Measurements from ENCODE around the gene CYTH1. TPM values are rescaled to one million over a fixed set of nuclear protein-coding genes. Genes with fewer than 3 reads are reported as not detected.
A peak's percentile ranks its signal among the peaks of the same experiment; 100 is the strongest.
"Not testable (repeated sequence)": the region's sequence is repeated elsewhere in the genome, so short reads cannot be mapped to it uniquely, and the experiment has no call there.

CYTH1 gene
- total and polyA plus RNA-seq, 10 donors, result 66.9 to 169 (median 131) TPM

- Histone ChIP-seq H3K36me3 (no peaks in the 10 kb centered on the region), H3K27me3 (replicated peaks in 1 of 7) (no peaks in the 10 kb centered on the region), H3K9me3 (no peaks in the 10 kb centered on the region), H3K4me3 (peak overlapping the region; percentile 67 to 94 (median 83)), H3K27ac (peak overlapping the region; percentile 86 to 99 (median 98)), H3K4me1 (peaks cover 53 to 86% (median 69%) of the 10 kb centered on the region in 6 donors)
- DNase-seq, result peak; percentile 94
- 2 to 3% (median 2%) methylated on average over 43 to 68 of the region's 68 CpGs for WGBS, 5 donors
- intact Hi-C loops (cut with DNase I; ENCODE audit: low total_unique reads), result loop anchor here (5.0 kb wide), 1 partner anchor 34 kb away; no protein-coding TSS in a partner anchor
- TF ChIP-seq, protein P1, sequence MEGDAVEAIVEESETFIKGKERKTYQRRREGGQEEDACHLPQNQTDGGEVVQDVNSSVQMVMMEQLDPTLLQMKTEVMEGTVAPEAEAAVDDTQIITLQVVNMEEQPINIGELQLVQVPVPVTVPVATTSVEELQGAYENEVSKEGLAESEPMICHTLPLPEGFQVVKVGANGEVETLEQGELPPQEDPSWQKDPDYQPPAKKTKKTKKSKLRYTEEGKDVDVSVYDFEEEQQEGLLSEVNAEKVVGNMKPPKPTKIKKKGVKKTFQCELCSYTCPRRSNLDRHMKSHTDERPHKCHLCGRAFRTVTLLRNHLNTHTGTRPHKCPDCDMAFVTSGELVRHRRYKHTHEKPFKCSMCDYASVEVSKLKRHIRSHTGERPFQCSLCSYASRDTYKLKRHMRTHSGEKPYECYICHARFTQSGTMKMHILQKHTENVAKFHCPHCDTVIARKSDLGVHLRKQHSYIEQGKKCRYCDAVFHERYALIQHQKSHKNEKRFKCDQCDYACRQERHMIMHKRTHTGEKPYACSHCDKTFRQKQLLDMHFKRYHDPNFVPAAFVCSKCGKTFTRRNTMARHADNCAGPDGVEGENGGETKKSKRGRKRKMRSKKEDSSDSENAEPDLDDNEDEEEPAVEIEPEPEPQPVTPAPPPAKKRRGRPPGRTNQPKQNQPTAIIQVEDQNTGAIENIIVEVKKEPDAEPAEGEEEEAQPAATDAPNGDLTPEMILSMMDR (IDR thresholded peaks at IDR 0.05 in 8 of 11, conservative IDR thresholded peaks at IDR 0.05 in 3 of 11), result no peak
- peak; percentile 28 to 73 (median 72) for TF ChIP-seq POLR2AphosphoS5 (IDR thresholded peaks at IDR 0.05)
Observed at GRCh38 chr17:78781104-78781892, 775 bp downstream of the CYTH1 start.

DNA sequence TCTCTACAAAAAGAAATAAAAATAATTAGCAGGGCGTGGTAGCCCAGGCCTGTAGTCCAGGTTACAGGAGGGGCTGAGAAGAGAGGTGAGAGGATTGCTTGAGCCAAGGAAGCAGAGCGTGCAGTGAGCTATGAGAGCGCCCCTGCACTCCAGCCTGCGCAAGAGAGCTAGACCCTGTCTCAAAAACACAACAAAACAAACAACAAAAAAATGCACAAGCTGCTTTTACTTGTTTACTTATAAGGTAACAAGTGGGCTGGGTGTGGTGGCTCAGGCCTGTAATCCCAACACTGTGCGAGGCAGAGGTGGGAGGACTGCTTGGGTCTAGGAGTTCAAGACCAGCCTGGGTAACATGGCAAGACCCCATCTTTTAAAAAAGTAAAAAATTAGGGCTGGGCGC lies 1.7 kb downstream of the CYTH1 start:
- DNase-seq, result peak; percentile 74
- Histone ChIP-seq H3K9me3 (no peaks in the 10 kb centered on the region), H3K27me3 (replicated peaks in 1 of 7) (no peaks in the 10 kb centered on the region), H3K4me3 (peak overlapping the region in 7 of 8 donors; percentile 67 to 94 (median 82)), H3K27ac (peak overlapping the region; percentile 86 to 99 (median 98)), H3K36me3 (no peaks in the 10 kb centered on the region), H3K4me1 (peaks cover 59 to 90% (median 78%) of the 10 kb centered on the region in 6 donors)
- 57 to 75% (median 67%) methylated on average over 6 of the region's 6 CpGs for WGBS, 5 donors
- TF ChIP-seq POLR2AphosphoS5 (IDR thresholded peaks at IDR 0.05) (no peak), POLR2A (IDR thresholded peaks at IDR 0.05) (no peak)
- TF ChIP-seq, protein P1 (IDR thresholded peaks at IDR 0.05 in 8 of 11, conservative IDR thresholded peaks at IDR 0.05 in 3 of 11), result no peak
- intact Hi-C loops (cut with DNase I; ENCODE audit: low total_unique reads), result loop anchor here (5.0 kb wide), 1 partner anchor 33 kb away; no protein-coding TSS in a partner anchor

DNA sequence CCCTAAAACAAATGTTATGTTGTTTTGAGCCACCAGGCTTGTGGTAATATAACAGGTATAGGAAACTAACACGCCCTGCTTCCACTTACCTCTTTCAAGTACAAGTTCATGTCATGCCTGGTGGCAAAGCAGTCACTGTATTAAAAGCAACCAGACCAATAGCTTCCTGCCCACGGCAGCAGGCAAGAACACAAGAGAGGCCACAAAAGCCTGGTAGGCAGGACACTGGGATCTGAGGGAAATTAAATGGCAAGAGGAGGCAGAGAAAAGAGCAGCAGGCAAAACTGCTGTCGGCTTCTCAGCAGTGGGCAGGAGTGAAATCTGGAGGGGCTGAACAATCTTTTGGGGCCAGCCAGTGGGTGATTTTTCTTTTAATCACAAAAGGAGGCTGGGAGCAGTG lies 2.2 kb downstream of the CYTH1 start:
- Histone ChIP-seq H3K4me1 (peaks cover 64 to 90% (median 80%) of the 10 kb centered on the region in 6 donors), H3K4me3 (peak overlapping the region in 7 of 8 donors; percentile 67 to 94 (median 82)), H3K27ac (peak overlapping the region; percentile 86 to 99 (median 98)), H3K36me3 (no peaks in the 10 kb centered on the region), H3K9me3 (no peaks in the 10 kb centered on the region), H3K27me3 (replicated peaks in 1 of 7) (no peaks in the 10 kb centered on the region)
- peak; percentile 78 for DNase-seq
- intact Hi-C loops (cut with DNase I; ENCODE audit: low total_unique reads), result loop anchor here (5.0 kb wide), 1 partner anchor 33 kb away; no protein-coding TSS in a partner anchor
- WGBS, 5 donors, result 21 to 33% (median 27%) methylated on average over 3 of the region's 3 CpGs
- peak in 2 of 3 donors; percentile 55 to 98 for TF ChIP-seq POLR2AphosphoS5 (IDR thresholded peaks at IDR 0.05)
- TF ChIP-seq POLR2A (IDR thresholded peaks at IDR 0.05), result peak in 2 of 3 donors; percentile 63 to 86
- TF ChIP-seq, protein P1 (IDR thresholded peaks at IDR 0.05 in 8 of 11, conservative IDR thresholded peaks at IDR 0.05 in 3 of 11), result peak in 6 of 11 experiments; percentile 5 to 45 (median 28)

GRCh38 chr17:78779286-78779651 lies 2.8 kb downstream of the CYTH1 start:
- H3K9me3 ChIP-seq; DNase-seq; H3K36me3 ChIP-seq; H3K27me3 ChIP-seq (replicated peaks in 1 of 7); intact Hi-C loops (cut with DNase I; ENCODE audit: low total_unique reads): not testable (repeated sequence)
- WGBS, 5 donors, result 33 to 47% (median 38%) methylated on average over 5 of the region's 5 CpGs
- H3K4me3 ChIP-seq, result peak overlapping the region in 6 of 8 donors; percentile 67 to 94 (median 84)
- H3K4me1 ChIP-seq, result peaks cover 66 to 90% (median 82%) of the 10 kb centered on the region in 6 donors
- peak overlapping the region; percentile 54 to 99 (median 98) for H3K27ac ChIP-seq

All from spleen (tissue), 11 donors.